ENCODE measurements around the gene MRPL4.

- TF ChIP-seq CTCF (IDR thresholded peaks at IDR 0.05) (no peak), POLR2A (IDR thresholded peaks at IDR 0.05) (no peak)
These were observed 53.3 kb downstream of the MRPL4 start for GRCh38 chr19:10305139-10305806.

Measured in breast epithelium (tissue), 3 donors.